GM19372 (cell line): ENCODE data around the gene MAT1A.
"Not testable (repeated sequence)": the region's sequence is repeated elsewhere in the genome, so short reads cannot be mapped to it uniquely, and the experiment has no call there.

ENCODE experiments used
- ATAC-seq: cut with Tn5 transposase; IDR thresholded peaks from one replicate; pipeline ENCODE4 v1.9.1; 2021; ENCODE audit warnings: mild to moderate bottlenecking, low read depth, moderate library complexity; ENCODE audit not compliant: unreplicated experiment

The MAT1A gene

GRCh38 chr10:80265740-80266512 is 23.5 kb downstream of the MAT1A start:
- ATAC-seq: no peak

- no peak for ATAC-seq
Measured at GRCh38 chr10:80264081-80265056, 25.1 kb downstream of the MAT1A start.

GRCh38 chr10:80261316-80262030 is 28.0 kb downstream of the MAT1A start:
- ATAC-seq: no peak

GRCh38 chr10:80260295-80261243 is 28.9 kb downstream of the MAT1A start:
- ATAC-seq: peak; percentile 55

- ATAC-seq: no peak
Measured at GRCh38 chr10:80259405-80259871, 30.0 kb downstream of the MAT1A start.

- ATAC-seq: not testable (repeated sequence)
Measured at GRCh38 chr10:80256798-80257197, 32.7 kb downstream of the MAT1A start.

- ATAC-seq: not testable (repeated sequence)
Measured at GRCh38 chr10:80254726-80255125, 34.7 kb downstream of the MAT1A start.

- ATAC-seq: not testable (repeated sequence)
Measured at GRCh38 chr10:80253963-80254271, 35.5 kb downstream of the MAT1A start.

GRCh38 chr10:80253266-80253962 is 36.0 kb downstream of the MAT1A start:
- peak; percentile 76 for ATAC-seq

- ATAC-seq: no peak
Measured at GRCh38 chr10:80252296-80252887, 37.1 kb downstream of the MAT1A start.

- ATAC-seq: not testable (repeated sequence)
Measured at GRCh38 chr10:80251703-80252280, 37.7 kb downstream of the MAT1A start.

GRCh38 chr10:80250399-80250798 is 39.1 kb downstream of the MAT1A start:
- ATAC-seq: not testable (repeated sequence)

GRCh38 chr10:80249906-80250305 is 39.6 kb downstream of the MAT1A start:
- not testable (repeated sequence) for ATAC-seq

GRCh38 chr10:80247611-80248010 is 41.8 kb downstream of the MAT1A start:
- not testable (repeated sequence) for ATAC-seq

GRCh38 chr10:80244371-80244770 is 45.1 kb downstream of the MAT1A start:
- ATAC-seq: not testable (repeated sequence)

- ATAC-seq: not testable (repeated sequence)
Measured at GRCh38 chr10:80242341-80242740, 47.1 kb downstream of the MAT1A start.

GRCh38 chr10:80236457-80236856 is 53.0 kb downstream of the MAT1A start:
- ATAC-seq: not testable (repeated sequence)
